HG02973 (cell line): ENCODE measurements around the gene POU2F3.

Experiments used
- ATAC-seq: cut with Tn5 transposase; IDR thresholded peaks from one replicate; pipeline ENCODE4 v1.9.1; 2021; ENCODE audit warnings: moderate library complexity; ENCODE audit not compliant: unreplicated experiment

Gene POU2F3

GRCh38 chr11:120281143-120281795, 41.3 kb downstream of the POU2F3 start:
- ATAC-seq, result no peak

GRCh38 chr11:120283124-120283523, 43.2 kb downstream of the POU2F3 start:
- no peak for ATAC-seq

DNA sequence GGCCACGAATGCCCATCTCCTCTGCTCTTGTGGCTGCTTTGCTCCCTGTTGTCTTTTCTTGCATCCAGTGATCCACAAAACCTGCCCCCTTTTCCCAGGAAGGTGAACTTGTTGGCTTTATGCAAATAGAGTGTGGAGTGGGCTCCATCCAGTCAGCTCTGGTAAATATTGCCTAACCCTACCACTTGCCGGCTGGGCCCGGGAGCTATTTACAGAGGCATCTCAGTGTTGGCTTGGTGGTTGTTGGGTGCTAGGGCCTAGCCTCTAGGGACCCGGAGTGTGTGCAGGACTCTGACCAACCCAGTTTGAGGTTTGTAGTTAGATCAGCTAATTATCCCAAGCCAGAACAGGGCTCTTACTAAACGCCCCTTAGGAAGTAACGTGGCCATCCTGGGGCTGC, 44.3 kb downstream of the POU2F3 start:
- no peak for ATAC-seq

GRCh38 chr11:120285256-120285655, 45.3 kb downstream of the POU2F3 start:
- ATAC-seq, result no peak

- ATAC-seq, result no peak
Observed at GRCh38 chr11:120288021-120288420, 48.1 kb downstream of the POU2F3 start.

GRCh38 chr11:120289426-120289825, 49.5 kb downstream of the POU2F3 start:
- no peak for ATAC-seq

GRCh38 chr11:120290956-120291355, 51.0 kb downstream of the POU2F3 start:
- no peak for ATAC-seq

GRCh38 chr11:120293038-120293800, 53.3 kb downstream of the POU2F3 start:
- ATAC-seq, result no peak

GRCh38 chr11:120294096-120294495, 54.2 kb downstream of the POU2F3 start:
- no peak for ATAC-seq

- no peak for ATAC-seq
Observed at GRCh38 chr11:120295099-120295498, 55.2 kb downstream of the POU2F3 start.

GRCh38 chr11:120296554-120296953, 56.6 kb downstream of the POU2F3 start:
- no peak for ATAC-seq

DNA sequence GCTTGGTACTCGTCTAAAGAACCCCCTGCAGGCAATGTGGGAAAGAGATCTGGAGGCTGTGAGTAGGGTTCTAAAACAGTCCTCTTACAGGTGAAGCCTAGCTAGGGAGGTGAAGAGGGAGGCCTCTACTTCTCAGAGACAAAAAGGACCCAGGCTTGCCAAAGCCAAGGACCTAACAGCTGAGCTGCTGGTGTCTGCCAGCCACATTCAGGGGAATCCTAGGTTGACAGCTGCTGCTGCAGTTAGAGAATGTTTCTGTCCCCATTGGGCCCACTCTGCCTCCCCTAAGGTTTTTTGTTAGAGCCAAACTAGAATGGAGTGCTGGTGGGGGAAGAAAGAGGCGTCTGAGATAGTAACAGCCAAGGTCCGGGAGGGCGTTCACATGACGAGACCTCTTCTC, 58.5 kb downstream of the POU2F3 start:
- ATAC-seq, result no peak

DNA sequence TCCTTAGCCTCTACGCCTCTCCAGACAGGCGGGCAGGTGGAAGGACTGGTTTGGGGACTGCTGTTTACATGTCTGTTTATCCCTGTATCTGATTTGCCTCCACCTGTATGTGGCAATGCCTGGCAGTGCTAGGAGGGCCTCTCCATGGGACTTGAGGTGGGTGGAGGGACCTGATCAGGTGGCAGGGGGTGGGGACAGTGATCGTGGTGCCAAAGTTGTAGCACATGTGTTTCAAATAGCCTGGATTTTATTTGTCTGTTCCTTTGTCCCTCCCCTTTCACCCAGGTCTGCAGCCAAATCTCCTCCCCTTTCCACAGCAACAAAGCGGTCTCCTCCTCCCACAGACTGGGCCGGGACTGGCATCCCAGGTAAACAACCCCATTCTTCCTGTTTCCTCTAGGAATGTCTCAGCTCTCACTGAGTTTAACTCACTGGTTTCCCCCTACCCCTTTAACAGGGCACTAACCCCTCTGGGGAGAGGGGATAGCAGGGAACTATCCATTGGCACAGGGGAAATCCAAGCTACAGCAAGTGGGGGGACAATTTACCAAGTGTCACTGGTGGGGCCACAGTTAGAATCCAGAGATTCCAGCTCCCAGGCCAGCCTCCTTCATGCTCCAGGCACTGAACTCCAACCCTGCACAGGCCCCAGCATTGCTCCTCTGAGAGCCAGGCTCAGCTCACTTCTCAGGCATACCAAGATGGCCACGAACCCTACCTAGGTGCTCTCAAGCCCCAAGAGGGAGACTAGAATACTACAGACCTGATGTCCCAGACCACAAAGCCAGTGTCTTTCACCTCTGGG, 62.3 kb downstream of the POU2F3 start:
- ATAC-seq, result no peak

DNA sequence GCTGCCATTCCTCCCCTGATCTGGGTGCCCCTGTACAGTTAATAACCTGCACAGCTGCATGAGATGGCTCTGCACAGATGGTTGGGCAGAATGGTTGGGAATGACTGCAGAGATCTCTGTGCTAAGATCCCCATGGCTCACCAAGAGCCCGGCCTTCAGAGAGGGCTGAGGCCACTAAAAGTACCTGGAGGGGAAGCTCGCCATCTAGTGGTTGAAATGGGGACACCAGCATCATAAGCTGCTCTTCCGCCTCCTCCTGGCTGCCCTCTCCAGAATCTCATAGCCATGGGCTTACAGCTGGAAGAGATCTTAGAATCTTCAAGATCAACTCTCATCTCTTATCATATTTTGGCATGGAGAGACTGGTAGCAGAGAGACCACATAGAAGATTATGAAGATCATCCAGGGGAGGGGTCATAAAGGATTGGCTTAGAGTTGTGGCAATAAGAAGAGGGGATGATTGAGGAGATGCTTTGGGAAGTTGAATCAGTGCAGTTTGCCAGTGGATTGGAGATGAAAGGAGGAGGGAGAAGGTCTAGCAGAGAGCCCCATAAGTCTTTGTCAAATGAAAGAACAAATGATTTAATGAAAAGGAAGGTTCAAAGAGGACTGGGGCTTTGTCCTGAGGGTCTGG, 63.2 kb downstream of the POU2F3 start:
- ATAC-seq, result no peak

GRCh38 chr11:120304526-120304925, 64.6 kb downstream of the POU2F3 start:
- no peak for ATAC-seq

- ATAC-seq, result no peak
Observed at GRCh38 chr11:120305286-120305685, 65.3 kb downstream of the POU2F3 start.

GRCh38 chr11:120306519-120307242, 66.7 kb downstream of the POU2F3 start:
- no peak for ATAC-seq

DNA sequence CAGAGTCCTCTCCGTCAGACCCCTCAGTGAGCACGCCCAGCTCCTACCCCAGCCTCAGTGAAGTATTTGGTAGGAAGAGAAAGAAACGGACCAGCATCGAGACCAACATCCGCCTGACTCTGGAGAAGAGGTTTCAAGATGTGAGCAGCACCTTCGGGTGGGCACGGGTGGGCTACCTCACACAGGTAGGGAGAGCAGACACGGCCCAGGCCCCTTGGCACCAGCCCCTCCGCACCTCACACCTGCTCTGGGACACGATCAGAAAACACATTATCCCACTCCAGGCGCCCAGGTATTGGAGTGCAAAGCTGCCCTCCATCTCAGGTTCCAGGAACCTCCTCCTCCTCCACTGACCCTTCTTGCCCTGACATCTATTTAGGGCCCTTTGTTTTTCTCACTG, 67.5 kb downstream of the POU2F3 start:
- ATAC-seq, result no peak

DNA sequence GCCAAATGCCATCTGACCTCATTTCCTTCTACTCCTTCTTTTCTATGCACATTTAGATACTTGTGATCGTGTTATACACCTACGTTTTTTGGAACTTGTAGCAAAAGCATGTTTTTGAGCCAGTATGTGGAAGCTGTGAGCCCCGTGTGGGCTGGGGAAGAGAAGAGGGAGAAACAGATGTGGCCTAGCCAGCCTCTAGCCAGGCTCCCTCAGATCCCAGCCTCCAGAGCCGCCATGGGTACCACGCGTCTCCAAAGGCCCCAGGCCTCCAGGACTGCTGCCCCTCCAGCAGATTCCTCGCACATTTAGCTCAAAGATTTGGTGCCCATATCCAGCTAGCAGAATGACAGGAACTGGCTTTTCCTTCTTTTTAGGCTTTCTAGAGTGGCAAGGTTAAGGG, 68.1 kb downstream of the POU2F3 start:
- no peak for ATAC-seq

DNA sequence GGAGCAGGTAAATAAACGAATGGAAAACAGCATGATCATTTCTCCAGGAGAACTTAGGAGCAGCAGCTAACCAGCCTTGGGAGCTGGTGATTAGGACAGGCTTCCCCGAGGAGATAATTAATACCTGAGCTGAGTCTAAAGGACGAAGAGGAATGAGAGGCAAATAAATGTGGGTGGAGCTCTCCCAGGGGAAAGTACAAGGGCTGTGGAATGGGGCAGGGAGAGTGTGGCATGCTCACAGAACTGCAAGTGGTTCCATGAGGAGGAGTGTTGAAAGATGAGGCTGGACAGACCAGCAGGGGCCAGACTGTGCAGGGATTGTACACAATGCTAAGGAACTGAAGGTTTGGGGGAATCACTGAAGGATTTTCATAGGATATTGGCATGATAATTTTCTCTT, 70.9 kb downstream of the POU2F3 start:
- no peak for ATAC-seq

DNA sequence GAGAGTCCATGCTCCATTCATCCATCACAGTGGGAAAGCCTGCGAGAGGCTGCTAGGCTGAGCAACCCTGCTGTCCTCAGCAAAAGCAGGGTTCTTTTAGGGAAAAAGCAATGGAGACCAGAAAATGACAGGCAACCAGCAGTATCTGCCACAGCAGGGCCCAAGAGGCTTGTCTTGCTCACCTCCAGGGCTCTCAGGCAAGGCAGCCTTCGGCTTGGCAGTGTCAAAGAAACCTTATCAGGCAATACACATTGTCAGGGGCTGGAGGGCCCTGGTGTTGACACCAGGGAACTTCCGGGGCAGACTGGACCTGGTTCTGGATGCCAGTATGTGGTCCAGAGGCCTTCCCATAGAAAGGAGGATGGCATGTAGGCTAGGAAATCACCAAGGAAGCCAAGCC, 74.9 kb downstream of the POU2F3 start:
- no peak for ATAC-seq
